HG03565 (cell line): ENCODE results near the gene PASK.

ENCODE experiments used
- ATAC-seq: cut with Tn5 transposase; IDR thresholded peaks from one replicate; pipeline ENCODE4 v1.9.1; 2021; ENCODE audit warnings: mild to moderate bottlenecking, moderate library complexity; ENCODE audit not compliant: unreplicated experiment

The PASK gene

GRCh38 chr2:241182126-241182525 is 32.9 kb upstream of the PASK start:
- no peak for ATAC-seq

- no peak for ATAC-seq
Measured at GRCh38 chr2:241180495-241180894, 31.2 kb upstream of the PASK start.

GRCh38 chr2:241179899-241180298 is 30.6 kb upstream of the PASK start:
- no peak for ATAC-seq

- ATAC-seq = no peak
Measured at GRCh38 chr2:241178961-241179360, 29.7 kb upstream of the PASK start.

- no peak for ATAC-seq
Measured at GRCh38 chr2:241177526-241178334, 28.5 kb upstream of the PASK start.

GRCh38 chr2:241173557-241173956 is 24.3 kb upstream of the PASK start:
- no peak for ATAC-seq

- ATAC-seq = no peak
Measured at GRCh38 chr2:241168366-241168765, 19.1 kb upstream of the PASK start.

GRCh38 chr2:241163601-241164118 is 14.4 kb upstream of the PASK start:
- ATAC-seq = no peak

- no peak for ATAC-seq
Measured at GRCh38 chr2:241161646-241162281, 12.5 kb upstream of the PASK start.

- no peak for ATAC-seq
Measured at GRCh38 chr2:241160318-241160717, 11.0 kb upstream of the PASK start.

GRCh38 chr2:241159116-241159515 is 9.8 kb upstream of the PASK start:
- no peak for ATAC-seq

- ATAC-seq = no peak
Measured at GRCh38 chr2:241158546-241158900, 9.3 kb upstream of the PASK start.

GRCh38 chr2:241157841-241158545 is 8.7 kb upstream of the PASK start:
- ATAC-seq = no peak

GRCh38 chr2:241156971-241157441 is 7.7 kb upstream of the PASK start:
- no peak for ATAC-seq

- no peak for ATAC-seq
Measured at GRCh38 chr2:241155936-241156335, 6.7 kb upstream of the PASK start.

- no peak for ATAC-seq
Measured at GRCh38 chr2:241154915-241155314, 5.6 kb upstream of the PASK start.

GRCh38 chr2:241153616-241154015 is 4.3 kb upstream of the PASK start:
- ATAC-seq = no peak

GRCh38 chr2:241151934-241152660 is 2.8 kb upstream of the PASK start:
- no peak for ATAC-seq

GRCh38 chr2:241150660-241151530 is 1.6 kb upstream of the PASK start:
- ATAC-seq = no peak
